ENCODE data around the gene TPGS1.

GRCh38 chr19:464208-464545 is 43.1 kb upstream of the TPGS1 start:
- TF ChIP-seq CTCF (IDR thresholded peaks at IDR 0.05) (no peak), POLR2A (IDR thresholded peaks at IDR 0.05) (no peak)
